GM23248 (cell line): ENCODE data around the gene EIF3D. TPM values are rescaled to one million over a fixed set of nuclear protein-coding genes. Genes with fewer than 3 reads are reported as not detected.

Source experiments
- DNase-seq: peaks from one replicate; pipeline ENCODE4 v3.0.0-alpha.2; 2015
- H2AFZ ChIP-seq: fragments of 200-600 bp; sonication (generic); 2 replicates; pipeline ENCODE4 v1.6.1; 2016; ENCODE audit warnings: antibody characterized with exemption
- H3F3A ChIP-seq: fragments of 200-600 bp; sonication (generic); 2 replicates; pipeline ENCODE4 v1.6.1; 2016; ENCODE audit warnings: mild to moderate bottlenecking, antibody characterized with exemption, mixed run types; ENCODE audit not compliant: insufficient read depth
- H3K27ac ChIP-seq: fragments of 200-600 bp; sonication (generic); 2 replicates; pipeline ENCODE4 v1.5.1; 2016; ENCODE audit warnings: mild to moderate bottlenecking
- H3K27me3 ChIP-seq: fragments of 200-600 bp; sonication (generic); replicated peaks from 2 replicates; pipeline ENCODE4 v1.6.1; 2016; ENCODE audit warnings: mild to moderate bottlenecking; ENCODE audit not compliant: insufficient read depth
- H3K36me3 ChIP-seq: fragments of 200-600 bp; sonication (generic); 2 replicates; pipeline ENCODE4 v1.6.1; 2016; ENCODE audit warnings: low read depth, mild to moderate bottlenecking
- H3K4me1 ChIP-seq: fragments of 200-600 bp; sonication (generic); 2 replicates; pipeline ENCODE4 v1.6.1; 2016; ENCODE audit warnings: mild to moderate bottlenecking; ENCODE audit not compliant: insufficient read depth
- H3K4me2 ChIP-seq: fragments of 200-600 bp; sonication (generic); one replicate; pipeline ENCODE4 v1.6.1; 2016; ENCODE audit warnings: mild to moderate bottlenecking; ENCODE audit not compliant: unreplicated experiment
- H3K4me3 ChIP-seq: fragments of 200-600 bp; sonication (generic); 2 replicates; pipeline ENCODE4 v1.5.1; 2016; ENCODE audit warnings: mild to moderate bottlenecking
- H3K79me2 ChIP-seq: fragments of 200-600 bp; sonication (generic); 2 replicates; pipeline ENCODE4 v1.6.1; 2016; ENCODE audit warnings: mild to moderate bottlenecking; ENCODE audit not compliant: insufficient read depth
- H3K9ac ChIP-seq: fragments of 200-600 bp; sonication (generic); 2 replicates; pipeline ENCODE4 v1.6.1; 2016; ENCODE audit warnings: mild to moderate bottlenecking
- H3K9me2 ChIP-seq: fragments of 200-600 bp; sonication (generic); 2 replicates; pipeline ENCODE4 v1.6.1; 2016; ENCODE audit warnings: mixed run types, mild to moderate bottlenecking, moderate library complexity; ENCODE audit not compliant: insufficient read depth
- H3K9me3 ChIP-seq: fragments of 200-600 bp; sonication (generic); one replicate; pipeline ENCODE4 v1.6.1; 2017; ENCODE audit warnings: low read depth
- H4K20me1 ChIP-seq: fragments of 200-600 bp; sonication (generic); 2 replicates; pipeline ENCODE4 v1.6.0; 2016; ENCODE audit not compliant: insufficient read depth
- EZH2 ChIP-seq: fragments of 200-600 bp; sonication (generic); IDR thresholded peaks from 2 replicates; pipeline ENCODE4 v1.6.1; 2018; ENCODE audit warnings: antibody characterized with exemption, mild to moderate bottlenecking; ENCODE audit not compliant: insufficient read depth, poor library complexity, severe bottlenecking
- EZH2phosphoT487 ChIP-seq: fragments of 200-600 bp; sonication (generic); IDR thresholded peaks from 2 replicates; pipeline ENCODE4 v1.6.1; 2018; ENCODE audit warnings: antibody characterized with exemption, moderate library complexity, mild to moderate bottlenecking, low read depth; ENCODE audit not compliant: insufficient read depth
- WGBS, 2 experiments: methylation state at CpG; one replicate each; pipeline ENCODE4 v1.1.6; 2015 to 2017; ENCODE audit warnings: low lambda C conversion rate in 2 of 2, low coverage in 1 of 2; ENCODE audit errors: missing lambda C conversion rate in 2 of 2; 5-methylcytosine and 5-hydroxymethylcytosine counted together
- in situ Hi-C: fragments of 300-500 bp; cut with MboI; formaldehyde crosslinking; loops from 2 replicates; pipeline ENCODE4 v1.15.0; 2020
- polyA plus RNA-seq: library from polyadenylated mRNA; unstranded; fragments of >200 nt; fragmentation: Nextera tagmentation; extraction: Ambion mirVana; gene quantifications from 2 replicates; pipeline ENCODE4 v1.2.1, GENCODE V29; 2016
- total RNA-seq: library from RNA; depleted of rRNA; stranded (reverse); fragments of >200 nt; shearing (Covaris generic); gene quantifications from 2 replicates; pipeline ENCODE4 v1.2.3, GENCODE V29; 2014

The EIF3D gene
- total and polyA plus RNA-seq, 2 experiments from 2014 or later = 122 to 377 TPM

- H3K27me3 ChIP-seq = no peaks in the 10 kb centered on the region
- no peak overlapping the region for H3K9ac ChIP-seq
- H3K36me3 ChIP-seq = peaks cover 9% of the 10 kb centered on the region; the same call in 1 of the 2 replicates
- TF ChIP-seq EZH2 = no peak
- TF ChIP-seq EZH2phosphoT487 = no peak
- DNase-seq = no peak
- no peak overlapping the region for H3K4me3 ChIP-seq
- H4K20me1 ChIP-seq = no peaks in the 10 kb centered on the region
- in situ Hi-C loops = loop anchor here (25.0 kb wide), 1 partner anchor 292 kb away; no protein-coding TSS in a partner anchor
- H3K79me2 ChIP-seq = peaks cover 42% of the 10 kb centered on the region
- no peak overlapping the region for H3K4me2 ChIP-seq
- no peaks in the 10 kb centered on the region for H3F3A ChIP-seq
- WGBS, 2 experiments = 95 to 96% methylated on average over 4 of the region's 4 CpGs
- H3K9me2 ChIP-seq = no peaks in the 10 kb centered on the region
- H3K4me1 ChIP-seq = peaks cover 15% of the 10 kb centered on the region
- H3K27ac ChIP-seq = no peak overlapping the region
- H3K9me3 ChIP-seq = no peaks in the 10 kb centered on the region
- no peak overlapping the region for H2AFZ ChIP-seq
These were observed 50.0 kb downstream of the EIF3D start for GRCh38 chr22:36478966-36479365.

- in situ Hi-C loops = loop anchor here (25.0 kb wide), 1 partner anchor 288 kb away; no protein-coding TSS in a partner anchor
- Histone ChIP-seq H3K4me3 (no peak overlapping the region), H3K9me3 (no peaks in the 10 kb centered on the region), H3K27me3 (no peaks in the 10 kb centered on the region), H3K9me2 (no peaks in the 10 kb centered on the region), H2AFZ (no peak overlapping the region), H3F3A (peaks cover 18% of the 10 kb centered on the region), H3K27ac (no peak overlapping the region), H3K36me3 (peaks cover 9% of the 10 kb centered on the region; the same call in 1 of the 2 replicates), H3K9ac (no peak overlapping the region), H4K20me1 (no peaks in the 10 kb centered on the region), H3K4me1 (peaks cover 22% of the 10 kb centered on the region), H3K79me2 (peaks cover 38% of the 10 kb centered on the region), H3K4me2 (no peak overlapping the region)
- TF ChIP-seq EZH2phosphoT487 (no peak), EZH2 (no peak)
- no peak for DNase-seq
- WGBS, 2 experiments = 97 to 99% methylated on average over 6 of the region's 6 CpGs
These were observed 53.6 kb downstream of the EIF3D start for GRCh38 chr22:36475341-36475740.

- 86 to 89% methylated on average over 13 of the region's 13 CpGs for WGBS, 2 experiments
- peaks cover 35% of the 10 kb centered on the region for H3K79me2 ChIP-seq
- in situ Hi-C loops = no loop called here
- TF ChIP-seq EZH2 (no peak), EZH2phosphoT487 (no peak)
- no peak overlapping the region for H3K4me3 ChIP-seq
- peaks cover 32% of the 10 kb centered on the region for H3K4me1 ChIP-seq
- H3K4me2 ChIP-seq = no peak overlapping the region
- DNase-seq = no peak
- H2AFZ ChIP-seq = no peak overlapping the region
- H3F3A ChIP-seq = peaks cover 26% of the 10 kb centered on the region
- no peaks in the 10 kb centered on the region for H4K20me1 ChIP-seq
- peak overlapping the region; percentile 82; the same call in 1 of the 2 replicates for H3K27ac ChIP-seq
- no peaks in the 10 kb centered on the region for H3K9me3 ChIP-seq
- H3K9me2 ChIP-seq = no peaks in the 10 kb centered on the region
- H3K9ac ChIP-seq = no peak overlapping the region
- no peaks in the 10 kb centered on the region for H3K27me3 ChIP-seq
- peaks cover 9% of the 10 kb centered on the region; the same call in 1 of the 2 replicates for H3K36me3 ChIP-seq
These were observed 56.3 kb downstream of the EIF3D start for GRCh38 chr22:36472689-36473088.

- TF ChIP-seq EZH2 (no peak), EZH2phosphoT487 (no peak)
- H3K27me3 ChIP-seq = no peaks in the 10 kb centered on the region
- H3K36me3 ChIP-seq = peaks cover 9% of the 10 kb centered on the region; the same call in 1 of the 2 replicates
- peak overlapping the region; percentile 5 for H3K4me2 ChIP-seq
- H3K79me2 ChIP-seq = peaks cover 28% of the 10 kb centered on the region
- no peak overlapping the region for H3K4me3 ChIP-seq
- H3K9me3 ChIP-seq = no peaks in the 10 kb centered on the region
- 62 to 68% methylated on average over 14 of the region's 14 CpGs for WGBS, 2 experiments
- peaks cover 38% of the 10 kb centered on the region for H3F3A ChIP-seq
- no peaks in the 10 kb centered on the region for H3K9me2 ChIP-seq
- H4K20me1 ChIP-seq = no peaks in the 10 kb centered on the region
- peak overlapping the region; percentile 82 for H3K27ac ChIP-seq
- H3K9ac ChIP-seq = peak overlapping the region; percentile 38; the same call in 1 of the 2 replicates
- DNase-seq = peak; percentile 77
- peaks cover 40% of the 10 kb centered on the region for H3K4me1 ChIP-seq
- no peak overlapping the region for H2AFZ ChIP-seq
- in situ Hi-C loops = no loop called here
These were observed 57.6 kb downstream of the EIF3D start for GRCh38 chr22:36471341-36471821.
